WI38 (cell line): ENCODE measurements around the gene TIMM21.

Experiments used
- H3K4me3 ChIP-seq: 2 replicates; pipeline ENCODE4 v1.5.1; 2011; ENCODE audit warnings: low read depth, mild to moderate bottlenecking, control low read depth, low read length
- TF ChIP-seq, protein P1 (sequence below): IDR thresholded peaks from 2 replicates; pipeline ENCODE4 v1.5.1; 2012; ENCODE audit warnings: low read depth, mild to moderate bottlenecking, control low read depth, low read length

TIMM21 gene

DNA sequence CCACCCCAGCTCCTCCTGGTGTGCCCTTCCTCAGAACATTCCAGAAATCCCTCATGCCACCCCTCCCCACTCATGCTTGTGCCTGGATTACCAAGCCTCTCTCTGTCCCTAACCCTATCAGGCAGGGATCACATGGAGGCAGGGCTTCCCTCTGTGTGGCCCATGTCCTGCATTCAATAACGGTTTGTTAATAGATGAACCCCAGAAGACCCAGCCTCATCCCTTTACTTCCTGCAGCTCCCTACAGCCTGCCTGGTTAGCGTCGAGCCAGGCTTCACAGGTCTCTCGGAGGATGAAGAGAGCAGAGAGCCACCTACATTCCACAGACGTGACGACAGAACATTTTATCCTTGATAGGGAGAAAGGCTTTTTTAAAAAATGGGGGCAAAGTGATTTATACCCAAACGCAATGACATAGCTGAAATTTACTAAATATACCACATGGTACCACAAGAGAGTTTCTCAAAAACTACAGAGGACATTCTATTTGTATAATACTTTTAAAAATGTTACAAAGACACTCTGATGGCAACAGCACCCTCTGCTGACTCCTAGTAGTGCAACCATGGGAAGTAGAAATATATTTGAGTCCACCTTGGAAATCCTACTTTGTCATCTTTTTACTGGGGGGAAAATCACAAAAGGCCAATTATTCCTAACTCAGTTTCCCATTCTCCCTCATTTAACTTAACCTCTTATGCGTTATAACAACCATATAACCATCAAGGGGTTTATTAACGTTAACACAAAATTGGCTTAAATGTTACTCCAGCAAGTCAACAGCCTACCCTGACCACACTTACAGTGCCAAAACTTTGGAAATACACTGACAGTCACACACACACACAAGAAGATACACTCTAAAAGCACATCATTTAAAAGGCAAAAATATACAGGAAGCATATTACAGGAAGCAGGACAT lies 31.4 kb upstream of the TIMM21 start:
- no peak overlapping the region for H3K4me3 ChIP-seq
- TF ChIP-seq, protein P1, sequence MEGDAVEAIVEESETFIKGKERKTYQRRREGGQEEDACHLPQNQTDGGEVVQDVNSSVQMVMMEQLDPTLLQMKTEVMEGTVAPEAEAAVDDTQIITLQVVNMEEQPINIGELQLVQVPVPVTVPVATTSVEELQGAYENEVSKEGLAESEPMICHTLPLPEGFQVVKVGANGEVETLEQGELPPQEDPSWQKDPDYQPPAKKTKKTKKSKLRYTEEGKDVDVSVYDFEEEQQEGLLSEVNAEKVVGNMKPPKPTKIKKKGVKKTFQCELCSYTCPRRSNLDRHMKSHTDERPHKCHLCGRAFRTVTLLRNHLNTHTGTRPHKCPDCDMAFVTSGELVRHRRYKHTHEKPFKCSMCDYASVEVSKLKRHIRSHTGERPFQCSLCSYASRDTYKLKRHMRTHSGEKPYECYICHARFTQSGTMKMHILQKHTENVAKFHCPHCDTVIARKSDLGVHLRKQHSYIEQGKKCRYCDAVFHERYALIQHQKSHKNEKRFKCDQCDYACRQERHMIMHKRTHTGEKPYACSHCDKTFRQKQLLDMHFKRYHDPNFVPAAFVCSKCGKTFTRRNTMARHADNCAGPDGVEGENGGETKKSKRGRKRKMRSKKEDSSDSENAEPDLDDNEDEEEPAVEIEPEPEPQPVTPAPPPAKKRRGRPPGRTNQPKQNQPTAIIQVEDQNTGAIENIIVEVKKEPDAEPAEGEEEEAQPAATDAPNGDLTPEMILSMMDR = peak; percentile 58

DNA sequence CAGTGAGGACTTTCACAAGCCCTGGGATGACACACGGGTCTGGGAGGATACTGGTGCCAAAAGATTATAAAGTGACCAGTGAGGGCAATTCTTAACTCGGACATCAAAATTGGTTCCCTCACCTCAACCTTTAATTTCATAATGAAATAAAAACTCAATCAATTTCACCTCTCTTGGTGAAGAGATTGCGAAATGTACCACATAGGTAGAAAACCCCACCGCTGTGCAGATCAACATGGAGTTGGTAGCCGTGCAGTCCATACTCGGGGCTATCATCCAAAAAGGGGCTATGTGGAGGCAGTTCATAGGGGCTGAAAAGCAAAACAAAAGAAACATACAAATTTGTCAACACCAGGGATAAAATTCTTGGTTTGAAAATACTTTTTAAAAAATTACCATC lies 25.1 kb upstream of the TIMM21 start:
- no peak overlapping the region for H3K4me3 ChIP-seq
- TF ChIP-seq, protein P1 = no peak

DNA sequence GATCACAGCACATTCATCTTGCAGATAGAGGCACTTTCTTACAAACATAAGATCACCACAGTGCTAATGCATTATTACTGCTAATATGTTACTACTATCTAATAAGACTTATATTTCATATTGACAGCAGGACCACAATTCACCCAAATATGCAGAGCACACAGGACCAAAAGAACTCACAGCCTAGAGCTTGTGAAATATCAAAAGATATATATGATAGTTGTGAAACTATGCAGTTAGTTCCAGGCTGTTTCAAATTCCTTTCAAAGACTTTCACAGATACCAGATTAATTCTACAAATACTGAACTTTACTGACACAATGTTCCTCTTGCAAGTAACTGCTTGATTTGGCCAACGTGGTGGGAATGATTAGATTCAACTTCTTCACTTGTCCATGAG lies 23.7 kb upstream of the TIMM21 start:
- no peak overlapping the region for H3K4me3 ChIP-seq
- TF ChIP-seq, protein P1 = no peak

DNA sequence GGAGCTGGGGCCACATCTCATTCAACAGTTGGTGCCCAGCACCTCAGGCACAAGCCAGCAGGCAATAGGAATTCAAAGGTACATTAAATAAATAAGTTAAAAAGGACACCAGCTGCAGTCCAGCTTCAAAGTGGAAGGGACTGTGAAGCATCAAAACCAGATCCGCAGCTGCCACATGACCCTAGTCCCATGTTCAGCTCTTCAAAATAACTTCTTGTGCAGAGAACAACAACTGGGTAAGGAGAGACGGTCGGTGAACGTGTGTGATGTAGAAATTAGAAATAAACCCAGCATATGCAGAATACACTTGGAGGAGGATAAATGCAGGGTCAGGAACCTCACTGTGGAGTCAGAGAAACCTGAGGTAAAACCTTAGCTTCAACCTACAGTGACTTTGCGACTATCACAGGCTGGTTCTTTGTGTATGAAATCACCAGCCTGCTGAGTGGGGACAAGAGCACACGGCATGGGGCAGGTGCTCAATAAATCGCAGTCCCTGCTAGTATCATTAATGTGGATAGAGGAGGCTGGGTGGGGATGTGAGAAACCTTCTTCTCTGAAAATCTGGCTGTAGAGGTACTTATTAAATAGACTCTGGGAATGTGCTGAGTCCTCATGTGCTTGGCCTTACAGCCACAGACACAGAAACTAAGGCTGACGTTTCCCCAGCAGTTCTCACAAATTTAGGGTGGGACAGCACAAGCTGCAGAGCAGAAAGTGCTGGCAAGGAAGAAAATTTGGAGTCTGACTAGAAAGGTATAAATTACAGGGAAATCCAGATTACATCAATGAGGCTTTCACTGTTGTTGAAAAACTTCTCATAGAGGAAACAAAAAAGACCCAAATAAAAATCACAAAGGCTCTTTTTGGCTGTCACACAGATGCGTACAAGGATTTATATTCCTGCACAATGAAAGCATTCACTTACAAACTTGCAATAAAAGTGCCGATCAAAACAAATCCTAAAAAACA lies 21.4 kb upstream of the TIMM21 start:
- TF ChIP-seq, protein P1 = no peak
- no peak overlapping the region for H3K4me3 ChIP-seq

DNA sequence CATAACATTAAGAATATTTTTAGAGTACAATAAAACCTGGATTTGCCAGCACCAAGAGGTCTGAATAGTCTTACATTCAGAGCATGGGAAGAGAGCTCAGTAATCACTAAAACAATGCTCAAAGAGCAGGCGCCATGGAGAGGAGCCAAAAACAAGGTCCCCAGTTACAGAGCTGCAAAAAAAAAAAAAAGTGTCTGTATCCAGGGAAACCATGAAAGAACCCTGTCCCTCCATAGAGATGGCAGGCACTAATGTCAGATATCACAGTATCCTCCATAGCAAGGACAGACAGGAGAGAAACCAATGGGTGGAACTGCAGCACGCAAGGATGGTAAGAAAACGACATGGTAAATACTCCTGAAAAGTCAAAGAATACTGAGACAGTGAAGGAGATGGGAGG lies 20.2 kb upstream of the TIMM21 start:
- H3K4me3 ChIP-seq = no peak overlapping the region
- TF ChIP-seq, protein P1 = no peak

DNA sequence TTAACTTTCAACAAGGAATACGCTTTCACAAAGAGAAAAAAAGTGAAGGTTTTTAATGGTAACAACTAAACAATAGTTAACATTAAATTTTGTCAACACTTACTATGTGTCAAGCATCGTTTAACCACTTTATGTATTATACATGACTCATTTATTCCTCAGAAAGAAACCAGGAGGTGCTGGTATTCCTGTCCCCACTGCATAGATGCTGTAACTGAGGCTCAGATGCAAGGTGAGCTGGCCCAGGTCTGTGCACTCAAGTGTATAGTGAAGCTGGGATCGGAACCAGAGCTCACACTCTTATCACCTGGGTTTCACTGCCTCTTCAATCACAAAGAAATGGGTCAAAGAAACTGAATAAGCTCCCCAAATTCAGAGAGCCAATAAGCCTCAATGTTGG lies 17.2 kb upstream of the TIMM21 start:
- TF ChIP-seq, protein P1 = no peak
- no peak overlapping the region for H3K4me3 ChIP-seq
